ENCODE measurements around the gene ANXA2R.
"Not testable (repeated sequence)": the region's sequence is repeated elsewhere in the genome, so short reads cannot be mapped to it uniquely, and the experiment has no call there.

ANXA2R gene, protein sequence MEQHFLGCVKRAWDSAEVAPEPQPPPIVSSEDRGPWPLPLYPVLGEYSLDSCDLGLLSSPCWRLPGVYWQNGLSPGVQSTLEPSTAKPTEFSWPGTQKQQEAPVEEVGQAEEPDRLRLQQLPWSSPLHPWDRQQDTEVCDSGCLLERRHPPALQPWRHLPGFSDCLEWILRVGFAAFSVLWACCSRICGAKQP
- 27.0 to 60.5 (median 37.6) reads per million in 4 experiments for total RNA-seq

GRCh38 chr5:43040287-43041098, at the start of gene ANXA2R:
ANXA2R (minus strand) TSS chr5:43040319; CDS start chr5:43040046, 273 bp downstream.
- peak; percentile 87 for DNase-seq

DNA sequence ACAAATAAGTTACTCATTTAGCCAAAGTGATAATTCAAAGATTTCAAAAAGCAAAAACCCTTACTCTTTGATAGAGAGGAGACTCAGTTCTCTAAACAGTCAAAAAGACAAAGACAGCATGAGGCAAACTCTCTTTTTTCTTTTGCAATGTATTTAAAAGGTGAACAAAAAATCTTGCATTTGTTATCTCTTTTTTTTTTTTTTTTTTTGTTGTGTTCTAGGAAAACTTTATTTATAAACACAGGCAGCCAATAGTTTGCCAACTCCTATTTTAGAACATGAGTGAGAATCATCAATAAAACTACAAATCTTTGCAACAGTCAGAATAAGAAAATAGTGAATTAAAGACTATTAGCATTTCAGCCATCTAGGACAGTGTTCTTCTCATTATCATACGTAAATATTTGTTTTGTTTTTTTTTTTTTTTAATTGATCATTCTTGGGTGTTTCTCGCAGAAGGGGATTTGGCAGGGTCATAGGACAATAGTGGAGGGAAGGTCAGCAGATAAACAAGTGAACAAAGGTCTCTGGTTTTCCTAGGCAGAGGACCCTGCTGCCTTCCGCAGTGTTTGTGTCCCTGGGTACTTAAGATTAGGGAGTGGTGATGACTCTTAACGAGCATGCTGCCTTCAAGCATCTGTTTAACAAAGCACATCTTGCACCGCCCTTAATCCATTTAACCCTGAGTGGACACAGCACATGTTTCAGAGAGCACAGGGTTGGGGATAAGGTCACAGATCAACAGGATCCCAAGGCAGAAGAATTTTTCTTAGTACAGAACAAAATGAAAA, 46.2 kb upstream of the ANXA2R start:
- not testable (repeated sequence) for DNase-seq

GRCh38 chr5:43085453-43085852, 45.3 kb upstream of the ANXA2R start:
- no peak for DNase-seq

GRCh38 chr5:43084468-43084867, 44.3 kb upstream of the ANXA2R start:
- DNase-seq: not testable (repeated sequence)

GRCh38 chr5:43081345-43081744, 41.2 kb upstream of the ANXA2R start:
- DNase-seq: not testable (repeated sequence)

DNA sequence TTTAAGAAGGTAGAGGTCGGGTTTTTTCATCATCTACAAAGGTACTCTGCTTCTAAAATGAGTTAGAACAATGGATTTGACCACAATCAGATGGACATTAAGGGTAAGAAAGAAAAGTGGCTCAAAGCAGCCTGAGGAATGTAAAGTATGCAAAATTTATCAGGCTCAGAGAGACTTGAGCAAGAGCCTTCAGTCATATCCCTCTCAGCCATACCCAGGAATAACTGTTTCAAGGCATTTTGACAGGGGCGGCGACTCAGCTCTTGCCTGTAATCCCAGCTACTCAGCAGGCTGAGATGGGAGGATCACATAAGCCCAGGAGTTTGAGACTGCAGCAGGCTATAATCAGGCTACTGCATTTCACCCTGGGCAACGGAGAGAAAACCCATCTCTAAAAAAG, 38.8 kb upstream of the ANXA2R start:
- DNase-seq: no peak

DNA sequence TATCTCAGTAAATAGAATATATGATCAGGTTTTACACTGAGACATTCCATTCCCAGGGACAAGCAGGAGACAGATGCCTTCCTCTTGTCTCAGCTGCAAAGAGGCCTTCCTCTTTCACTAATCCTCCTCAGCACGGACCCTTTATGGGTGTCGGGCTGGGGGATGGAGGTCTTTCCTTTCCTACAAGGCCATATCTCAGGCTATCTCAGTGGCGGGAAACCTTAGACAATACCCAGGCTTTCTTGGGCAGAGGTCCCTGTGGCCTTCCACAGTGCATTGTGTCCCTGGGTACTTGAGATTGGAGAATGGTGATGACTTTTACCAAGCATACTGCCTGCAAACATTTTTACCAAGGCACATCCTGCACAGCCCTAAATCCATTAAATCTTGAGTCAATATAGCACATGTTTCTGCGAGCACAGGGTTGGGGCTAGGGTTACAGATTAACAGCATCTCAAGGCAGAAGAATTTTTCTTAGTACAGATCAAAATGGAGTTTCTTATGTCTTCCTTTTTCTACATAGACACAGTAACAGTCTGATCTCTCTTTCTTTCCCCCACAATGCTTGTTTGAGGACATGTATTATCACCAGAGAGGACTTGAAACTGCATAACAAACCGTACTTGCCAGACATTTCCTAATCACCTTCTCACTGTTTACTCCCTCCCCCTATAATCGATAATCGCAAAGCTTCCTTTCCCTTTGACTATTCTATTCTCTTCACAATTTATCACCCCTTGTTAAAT, 37.5 kb upstream of the ANXA2R start:
- not testable (repeated sequence) for DNase-seq

- DNase-seq: no peak
Measured at GRCh38 chr5:43075319-43076293, 35.5 kb upstream of the ANXA2R start.

DNA sequence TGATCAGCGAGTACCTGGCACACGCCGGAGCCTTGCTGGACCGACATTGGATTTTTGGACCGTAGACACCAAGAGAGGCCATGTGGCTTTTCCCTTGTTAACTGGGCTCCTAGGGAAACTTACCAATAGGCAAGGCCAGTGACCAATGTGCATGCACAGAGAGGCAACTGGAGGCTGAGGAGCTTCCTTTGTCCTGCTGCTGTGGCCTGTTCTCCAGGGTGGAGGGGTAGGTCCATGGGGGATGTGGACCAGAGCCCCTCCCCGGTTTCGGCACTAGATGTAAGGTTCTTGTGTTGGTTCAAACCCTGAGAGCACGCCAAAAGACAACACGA, 34.8 kb upstream of the ANXA2R start:
- DNase-seq: no peak

GRCh38 chr5:43073597-43074546, 33.8 kb upstream of the ANXA2R start:
- peak; percentile 18 for DNase-seq

DNA sequence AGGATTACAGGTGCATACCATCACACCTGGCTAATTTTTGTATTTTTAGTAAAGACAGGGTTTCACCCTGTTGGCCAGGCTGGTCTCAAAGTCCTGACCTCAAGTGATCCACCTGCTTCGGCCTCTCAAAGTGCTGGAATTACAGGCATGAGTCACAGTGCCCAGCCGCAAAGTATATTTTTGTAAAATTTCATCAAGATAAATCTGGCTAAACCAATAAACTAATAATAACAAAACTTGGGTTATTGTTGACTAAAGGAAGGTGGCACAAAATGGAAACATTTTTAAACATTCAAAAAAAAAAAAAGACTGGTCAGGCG, 29.2 kb upstream of the ANXA2R start:
- not testable (repeated sequence) for DNase-seq

DNA sequence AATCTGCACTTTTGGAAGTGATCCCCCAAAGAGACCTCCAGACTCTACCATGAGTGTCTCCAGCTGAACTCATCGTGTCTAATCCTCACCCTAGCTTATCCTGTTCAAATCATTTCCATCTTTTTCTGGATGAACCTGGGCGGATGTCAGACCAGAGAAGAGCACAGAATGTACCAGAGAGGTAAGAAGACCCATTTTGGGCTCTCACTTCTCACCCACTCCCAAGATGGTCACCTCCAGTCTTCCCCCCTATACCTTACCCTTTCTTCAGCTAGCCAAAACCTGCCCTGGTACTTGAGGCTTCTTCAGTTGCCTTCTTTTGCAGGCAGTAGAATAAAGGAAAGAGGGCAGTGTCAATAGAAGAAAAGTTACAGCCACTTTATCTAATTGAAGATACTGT, 27.9 kb upstream of the ANXA2R start:
- no peak for DNase-seq

DNA sequence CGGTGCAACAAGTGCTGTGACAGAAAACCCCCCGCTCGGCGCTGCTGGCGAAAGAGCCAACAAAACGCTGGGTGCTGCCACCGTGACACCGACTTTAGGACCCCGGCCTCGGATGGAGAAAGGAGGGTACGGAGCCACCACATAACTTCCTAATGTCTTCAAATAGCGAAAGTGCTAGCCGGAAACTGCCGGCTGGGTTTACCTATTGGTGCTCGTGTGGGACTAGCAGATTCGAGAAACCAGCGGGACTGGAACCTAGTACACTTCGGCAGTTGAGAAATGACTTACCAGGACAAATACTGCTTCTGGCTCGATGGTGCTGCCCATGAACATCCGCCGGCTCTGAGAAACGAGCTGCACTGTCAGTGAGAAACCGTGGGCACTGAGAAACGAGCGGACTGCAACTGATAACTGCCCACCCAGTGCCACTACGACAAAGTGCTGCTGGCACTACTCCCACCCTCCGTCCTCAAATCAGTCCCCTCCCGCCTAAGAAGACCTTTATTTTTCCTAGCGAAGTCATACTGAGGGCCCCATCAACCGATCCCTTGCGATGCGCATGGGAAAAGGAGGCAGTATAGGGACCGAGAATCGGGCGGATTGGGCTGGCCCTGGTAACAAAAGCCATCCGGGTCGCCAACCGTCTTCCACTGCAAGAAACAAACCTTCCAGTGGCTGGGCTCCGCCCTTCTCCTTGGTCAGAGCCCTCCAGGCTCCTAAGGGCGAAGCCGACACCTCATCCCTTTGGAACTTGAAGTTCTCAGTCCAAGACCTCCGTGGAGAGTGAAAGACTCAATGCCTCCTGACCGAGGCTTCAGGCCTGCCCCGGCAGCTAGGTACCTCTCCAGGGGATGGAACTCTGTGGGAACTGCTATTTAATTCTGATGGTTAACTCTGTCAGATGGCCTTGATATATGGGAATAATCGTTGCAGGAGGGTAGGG, 27.0 kb upstream of the ANXA2R start:
- DNase-seq: peak; percentile 85

DNA sequence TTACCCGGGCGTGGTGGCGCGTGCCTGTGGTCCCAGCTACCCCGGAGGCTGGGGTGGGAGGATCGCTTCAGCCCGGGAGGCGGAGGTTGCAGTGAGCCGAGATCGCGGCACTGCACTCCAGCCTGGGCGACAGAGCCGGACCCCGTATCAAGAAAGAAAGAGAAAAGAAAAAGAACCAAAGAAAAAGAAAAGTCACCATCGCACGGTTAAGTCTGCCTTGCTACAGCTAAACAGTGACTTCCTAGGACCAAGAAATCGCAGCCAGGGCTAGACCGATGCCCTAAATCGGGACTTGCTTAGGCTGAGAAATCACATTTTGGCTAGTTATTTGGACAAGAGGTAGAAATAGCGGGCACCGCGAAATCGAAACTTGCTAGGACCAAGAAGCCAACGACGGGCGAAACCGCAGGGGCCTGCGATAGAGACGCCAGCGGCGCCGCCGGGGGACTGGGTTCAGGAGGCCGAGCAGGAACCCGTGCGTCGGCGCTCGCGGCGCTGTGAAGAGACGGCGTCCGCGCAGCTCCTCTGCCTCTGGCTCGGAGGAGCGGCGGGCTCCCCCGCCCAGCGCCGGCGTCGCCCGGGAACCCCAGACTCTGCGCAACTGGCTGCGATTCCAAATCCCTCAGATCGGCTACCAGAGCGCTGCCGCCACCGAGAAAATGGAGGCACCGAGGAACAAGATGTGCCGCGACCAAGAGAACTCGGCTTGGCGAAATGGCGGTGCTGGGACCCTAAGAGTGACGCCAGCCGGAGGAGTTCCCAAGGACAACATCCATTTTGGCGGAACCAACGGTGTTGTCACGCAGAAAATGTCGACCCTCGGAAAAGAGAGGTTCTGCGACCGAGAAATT, 26.1 kb upstream of the ANXA2R start:
- peak; percentile 69 for DNase-seq

DNA sequence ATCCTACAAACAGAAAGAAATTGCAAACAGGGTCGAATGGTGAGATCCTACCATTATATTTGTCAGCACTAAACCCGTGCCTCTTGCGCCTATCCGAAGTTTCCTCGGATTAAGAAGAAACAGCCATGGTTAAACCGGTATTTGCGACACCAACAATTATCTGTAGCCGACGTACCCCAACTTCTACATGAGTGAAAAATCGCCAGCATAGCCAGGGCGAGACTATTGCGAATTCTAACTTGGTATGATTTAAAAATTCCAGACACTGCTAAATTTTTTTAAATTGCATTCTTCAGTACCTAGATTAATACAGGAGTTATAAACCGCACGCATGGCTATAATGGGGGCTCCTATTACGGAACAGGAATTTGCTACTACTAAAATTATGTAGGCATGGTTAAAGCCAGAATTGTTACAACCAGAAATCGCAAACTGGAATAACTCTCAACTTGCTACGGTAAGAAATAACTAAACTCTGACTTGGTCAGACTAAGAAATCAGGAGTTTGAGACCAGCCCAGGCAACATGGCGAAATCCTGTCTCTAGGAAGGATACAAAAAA, 25.3 kb upstream of the ANXA2R start:
- no peak for DNase-seq

GRCh38 chr5:43063721-43064171, 23.6 kb upstream of the ANXA2R start:
- no peak for DNase-seq

GRCh38 chr5:43061352-43062075, 21.4 kb upstream of the ANXA2R start:
- no peak for DNase-seq
